IMR-90 (cell line): Measurements from ENCODE around the gene RHEX. TPM values are rescaled to one million over a fixed set of nuclear protein-coding genes. Genes with fewer than 3 reads are reported as not detected.
A peak's percentile ranks its signal among the peaks of the same experiment; 100 is the strongest.

Experiments
- ATAC-seq: fragments of 200-7000 bp; cut with Tn5 transposase; 2 replicates; pipeline ENCODE4 v1.9.1; 2020; ENCODE audit warnings: low read depth, mild to moderate bottlenecking, moderate library complexity
- BruUV-seq: library from RNA; stranded (reverse); fragments of 400-500 nt; replicated peaks from 2 replicates; lab custom pipeline; 2021; lab: Mats Ljungman, UMichigan
- CTCF ChIA-PET: fragments of 300-600 bp; formaldehyde crosslinking; extraction: SDS; loops from one replicate; lab custom pipeline; 2021; ENCODE audit warnings: antibody characterized with exemption; lab: Yijun Ruan, JAX
- POLR2A ChIA-PET: fragments of 300-600 bp; sonication (Branson Sonifier 250); formaldehyde crosslinking; loops from one replicate; lab custom pipeline; 2022; ENCODE audit warnings: antibody characterized with exemption; ENCODE audit not compliant: unreplicated experiment; lab: Charles Lee
- DNase-seq: peaks from one replicate; pipeline ENCODE4 v3.0.0; 2013
- H2AFZ ChIP-seq: replicated peaks from 2 replicates; pipeline ENCODE3; 2013; ENCODE audit warnings: low read length, mild to moderate bottlenecking; ENCODE audit not compliant: poor library complexity
- H2AK5ac ChIP-seq: 2 replicates; pipeline ENCODE4 v1.6.1; 2013; ENCODE audit warnings: low read depth, low read length, inconsistent platforms
- H2AK9ac ChIP-seq: replicated peaks from 2 replicates; pipeline ENCODE3; 2013; ENCODE audit warnings: mild to moderate bottlenecking, low read depth, low read length, moderate library complexity; ENCODE audit not compliant: poor library complexity
- H2BK120ac ChIP-seq: 2 replicates; pipeline ENCODE4 v1.6.1; 2013; ENCODE audit warnings: low read depth, low read length, inconsistent platforms
- H2BK15ac ChIP-seq: 3 replicates; pipeline ENCODE4 v1.6.1; 2013; ENCODE audit warnings: low read depth, low read length, inconsistent platforms
- H2BK20ac ChIP-seq: 2 replicates; pipeline ENCODE4 v1.6.1; 2013; ENCODE audit warnings: low read depth, mild to moderate bottlenecking, inconsistent platforms, low read length, moderate library complexity
- H2BK5ac ChIP-seq: 2 replicates; pipeline ENCODE4 v1.6.1; 2013; ENCODE audit warnings: mild to moderate bottlenecking, low read depth, low read length, inconsistent platforms; ENCODE audit not compliant: poor library complexity, severe bottlenecking
- H3K14ac ChIP-seq: replicated peaks from 2 replicates; pipeline ENCODE4 v1.6.1; 2013; ENCODE audit warnings: low read depth, low read length, inconsistent platforms
- H3K18ac ChIP-seq: 2 replicates; pipeline ENCODE4 v1.6.1; 2013; ENCODE audit warnings: low read depth, low read length, control low read depth
- H3K23ac ChIP-seq: 2 replicates; pipeline ENCODE4 v1.6.1; 2013; ENCODE audit warnings: low read depth, low read length, inconsistent platforms
- H3K27ac ChIP-seq: 2 replicates; pipeline ENCODE4 v1.5.1; 2013; ENCODE audit warnings: mild to moderate bottlenecking, control low read depth, low read length; ENCODE audit not compliant: insufficient read depth
- H3K27me3 ChIP-seq: 2 replicates; pipeline ENCODE4 v1.6.1; 2013; ENCODE audit warnings: low read length; ENCODE audit not compliant: control insufficient read depth, insufficient read depth
- H3K36me3 ChIP-seq: 2 replicates; pipeline ENCODE4 v1.6.1; 2013; ENCODE audit warnings: low read length, mixed read lengths; ENCODE audit not compliant: control insufficient read depth, insufficient read depth
- H3K4ac ChIP-seq: 2 replicates; pipeline ENCODE4 v1.6.1; 2013; ENCODE audit warnings: low read depth, low read length, inconsistent platforms
- H3K4me1 ChIP-seq: 2 replicates; pipeline ENCODE4 v1.6.1; 2013; ENCODE audit warnings: low read length, mixed read lengths; ENCODE audit not compliant: control insufficient read depth, insufficient read depth
- H3K4me2 ChIP-seq: 2 replicates; pipeline ENCODE4 v1.6.1; 2013; ENCODE audit warnings: low read depth, mild to moderate bottlenecking, control low read depth, low read length, moderate library complexity
- H3K4me3 ChIP-seq: 2 replicates; pipeline ENCODE4 v1.5.1; 2013; ENCODE audit warnings: low read depth, mild to moderate bottlenecking, control low read depth, low read length, moderate library complexity; ENCODE audit not compliant: insufficient read depth
- H3K56ac ChIP-seq: 2 replicates; pipeline ENCODE4 v1.6.1; 2013; ENCODE audit warnings: low read length, inconsistent platforms; ENCODE audit not compliant: insufficient read depth; ENCODE audit errors: extremely low read depth
- H3K79me1 ChIP-seq, 2 experiments: 2 replicates each; pipeline ENCODE4 v1.6.1; 2013; ENCODE audit warnings: low read length in 2 of 2, inconsistent platforms in 1 of 2, low read depth in 1 of 2
- H3K9ac ChIP-seq: 2 replicates; pipeline ENCODE4 v1.6.1; 2013; ENCODE audit warnings: low read depth, low read length, control low read depth
- H3K9me1 ChIP-seq: 2 replicates; pipeline ENCODE4 v1.6.1; 2013; ENCODE audit warnings: low read length, inconsistent platforms; ENCODE audit not compliant: insufficient read depth
- H3K9me3 ChIP-seq: 2 replicates; pipeline ENCODE4 v1.6.1; 2013; ENCODE audit warnings: low read length; ENCODE audit not compliant: control insufficient read depth, insufficient read depth
- H4K20me1 ChIP-seq: 2 replicates; pipeline ENCODE4 v1.6.1; 2013; ENCODE audit warnings: low read length, inconsistent platforms; ENCODE audit not compliant: insufficient read depth
- H4K5ac ChIP-seq: 2 replicates; pipeline ENCODE4 v1.6.1; 2013; ENCODE audit warnings: mild to moderate bottlenecking, low read depth, low read length, control low read depth
- H4K8ac ChIP-seq, 2 experiments: 2 replicates each; pipeline ENCODE4 v1.6.1; 2013; ENCODE audit warnings: low read depth in 2 of 2, low read length in 2 of 2, control low read depth in 1 of 2, inconsistent platforms in 1 of 2
- H4K91ac ChIP-seq: 2 replicates; pipeline ENCODE4 v1.6.1; 2013; ENCODE audit warnings: low read depth, low read length, inconsistent platforms; ENCODE audit not compliant: insufficient read depth
- BHLHE40 ChIP-seq: fragments of 150-350 bp; IDR thresholded peaks from 2 replicates; pipeline ENCODE4 v1.6.1; 2016; ENCODE audit warnings: mild to moderate bottlenecking, low read depth, low read length
- CEBPB ChIP-seq: IDR thresholded peaks from 2 replicates; pipeline ENCODE4 v1.6.1; 2012; ENCODE audit warnings: low read depth, low read length, improper control_type of control experiment
- CHD1 ChIP-seq: IDR thresholded peaks from 2 replicates; pipeline ENCODE4 v1.6.1; 2012; ENCODE audit warnings: low read depth, low read length, improper control_type of control experiment
- FOS ChIP-seq: fragments of 150-350 bp; IDR thresholded peaks from 2 replicates; pipeline ENCODE4 v1.6.1; 2016; ENCODE audit warnings: low read depth, low read length
- MAFK ChIP-seq: IDR thresholded peaks from 2 replicates; pipeline ENCODE4 v1.6.1; 2012; ENCODE audit warnings: low read depth, low read length, improper control_type of control experiment
- MAZ ChIP-seq: IDR thresholded peaks from 2 replicates; pipeline ENCODE4 v1.6.1; 2012; ENCODE audit warnings: low read depth, mild to moderate bottlenecking, low read length, improper control_type of control experiment, moderate library complexity, borderline replicate concordance
- MXI1 ChIP-seq: IDR thresholded peaks from 2 replicates; pipeline ENCODE4 v1.6.1; 2012; ENCODE audit warnings: low read depth, mild to moderate bottlenecking, low read length, moderate library complexity, borderline replicate concordance
- NFE2L2 ChIP-seq: fragments of 150-350 bp; IDR thresholded peaks from 2 replicates; pipeline ENCODE4 v1.6.1; 2016; ENCODE audit warnings: low read depth, mild to moderate bottlenecking, low read length
- POLR2A ChIP-seq: IDR thresholded peaks from 2 replicates; pipeline ENCODE4 v1.6.1; 2012; ENCODE audit warnings: mild to moderate bottlenecking, low read depth, low read length
- RAD21 ChIP-seq: IDR thresholded peaks from 2 replicates; pipeline ENCODE4 v1.6.1; 2012; ENCODE audit warnings: low read length, improper control_type of control experiment
- RCOR1 ChIP-seq: IDR thresholded peaks from 2 replicates; pipeline ENCODE4 v1.6.1; 2012; ENCODE audit warnings: mild to moderate bottlenecking, low read length, improper control_type of control experiment; ENCODE audit not compliant: insufficient replicate concordance
- RFX5 ChIP-seq: IDR thresholded peaks from 2 replicates; pipeline ENCODE4 v1.8.0; 2012; ENCODE audit warnings: low read depth, mild to moderate bottlenecking, low read length, moderate library complexity
- SMC3 ChIP-seq: fragments of 150-350 bp; IDR thresholded peaks from 2 replicates; pipeline ENCODE4 v1.6.1; 2016; ENCODE audit warnings: low read depth, mild to moderate bottlenecking, antibody characterized with exemption, low read length, moderate library complexity
- whole genome bisulfite sequencing, 2 experiments: methylation state at CpG; one replicate each; pipeline versions ENCODE4 v1.1.5 to v1.1.7; 2013; ENCODE audit warnings: missing lambda C conversion rate in 2 of 2; ENCODE audit not compliant: insufficient read length in 1 of 2; ENCODE audit errors: extremely low coverage in 2 of 2; 5-methylcytosine and 5-hydroxymethylcytosine counted together
- dilution Hi-C: fragments of 300-500 bp; cut with HindIII; formaldehyde crosslinking; loops from one replicate; pipeline ENCODE4 v1.14.3; 2018; ENCODE audit warnings: low sequenced_read_pairs; ENCODE audit not compliant: unreplicated experiment
- in situ Hi-C: fragments of 300-500 bp; cut with MboI; formaldehyde crosslinking; loops from 3 replicates; pipeline ENCODE4 v1.14.3; 2019; ENCODE audit warnings: low sequenced_read_pairs, inconsistent platforms, mixed read lengths
- intact Hi-C: fragments of 100-400 bp; cut with micrococcal nuclease; formaldehyde crosslinking; loops from 2 replicates; pipeline ENCODE4 v1.10.0; 2022
- polyA plus RNA-seq, 3 experiments: library from polyadenylated mRNA; depleted of rRNA; stranded (reverse); fragments of >200 nt; gene quantifications; 2 replicates each; pipeline ENCODE4 v1.2.3, GENCODE V29; 2012; ENCODE audit warnings: low replicate concordance in 1 of 3
- total RNA-seq: library from RNA; depleted of rRNA; stranded (reverse); fragments of >200 nt; gene quantifications from 2 replicates; pipeline ENCODE4 v1.2.3, GENCODE V29; 2012
- TF ChIP-seq, protein P1 (sequence below): conservative IDR thresholded peaks from 2 replicates; pipeline ENCODE4 v1.5.1; 2012; ENCODE audit warnings: mild to moderate bottlenecking, low read depth, low read length, improper control_type of control experiment
- TF ChIP-seq, protein P2 (sequence below): fragments of 150-350 bp; IDR thresholded peaks from 2 replicates; pipeline ENCODE4 v1.6.1; 2017; ENCODE audit warnings: mild to moderate bottlenecking, antibody characterized with exemption, low read length, low read depth
- TF ChIP-seq, protein P3 (sequence below): fragments of 150-350 bp; IDR thresholded peaks from 2 replicates; pipeline ENCODE4 v1.6.1; 2016; ENCODE audit warnings: low read depth, mild to moderate bottlenecking, low read length, moderate library complexity, borderline replicate concordance

The RHEX gene
- total and polyA plus RNA-seq, 2 of the 4 experiments (the other 2 are of a cell fraction) = not detected

DNA sequence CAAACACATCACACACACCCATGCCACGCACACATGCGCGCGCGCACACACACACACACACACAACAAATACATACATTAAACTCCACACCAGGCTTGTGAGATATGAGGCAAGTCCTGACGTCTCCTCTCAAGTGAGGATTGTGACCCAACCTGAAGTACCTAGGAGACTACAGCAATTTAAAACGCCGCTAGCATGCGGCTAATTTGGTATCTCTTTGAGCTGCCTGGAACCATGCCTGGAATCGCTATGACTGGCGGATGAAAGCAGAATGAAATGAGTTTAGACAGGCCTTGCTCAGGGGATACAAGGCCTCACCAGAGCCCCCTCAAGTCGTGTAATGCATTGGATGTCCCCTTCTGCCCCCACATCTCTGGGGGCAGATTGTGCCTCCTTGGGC lies 48.1 kb upstream of the RHEX start:
- no peak overlapping the region for H4K8ac ChIP-seq
- intact Hi-C loops (no loop called here), dilution Hi-C loops (no loop called here), in situ Hi-C loops (no loop called here)
- H2AK9ac ChIP-seq = no peak overlapping the region
- H3K4me1 ChIP-seq = peaks cover 23% of the 10 kb centered on the region
- no peak overlapping the region for H3K9ac ChIP-seq
- peak overlapping the region; percentile 93 for H2BK5ac ChIP-seq
- H2BK20ac ChIP-seq = no peak overlapping the region
- H3K9me1 ChIP-seq = peaks cover 19% of the 10 kb centered on the region
- no peak overlapping the region for H2BK120ac ChIP-seq
- H3K79me1 ChIP-seq = peaks cover 0 to 13% of the 10 kb centered on the region in 2 experiments; a peak in 2 of 4 replicates
- ChIA-PET CTCF (no interaction called here), POLR2A (no interaction called here)
- H3K36me3 ChIP-seq = no peaks in the 10 kb centered on the region
- H2AK5ac ChIP-seq = peak overlapping the region; percentile 99; the same call in 1 of the 2 replicates
- no peak overlapping the region for H3K4me3 ChIP-seq
- H3K4me2 ChIP-seq = no peak overlapping the region
- no peaks in the 10 kb centered on the region for H3K9me3 ChIP-seq
- H3K18ac ChIP-seq = no peak overlapping the region
- ATAC-seq = no peak
- no peak overlapping the region for H3K56ac ChIP-seq
- H3K4ac ChIP-seq = no peak overlapping the region
- no peak overlapping the region for H4K5ac ChIP-seq
- TF ChIP-seq RFX5 = no peak
- TF ChIP-seq SMC3 = no peak
- no peak for TF ChIP-seq NFE2L2
- TF ChIP-seq MAFK = no peak
- no peak for TF ChIP-seq POLR2A
- TF ChIP-seq FOS = no peak
- TF ChIP-seq, protein P1, sequence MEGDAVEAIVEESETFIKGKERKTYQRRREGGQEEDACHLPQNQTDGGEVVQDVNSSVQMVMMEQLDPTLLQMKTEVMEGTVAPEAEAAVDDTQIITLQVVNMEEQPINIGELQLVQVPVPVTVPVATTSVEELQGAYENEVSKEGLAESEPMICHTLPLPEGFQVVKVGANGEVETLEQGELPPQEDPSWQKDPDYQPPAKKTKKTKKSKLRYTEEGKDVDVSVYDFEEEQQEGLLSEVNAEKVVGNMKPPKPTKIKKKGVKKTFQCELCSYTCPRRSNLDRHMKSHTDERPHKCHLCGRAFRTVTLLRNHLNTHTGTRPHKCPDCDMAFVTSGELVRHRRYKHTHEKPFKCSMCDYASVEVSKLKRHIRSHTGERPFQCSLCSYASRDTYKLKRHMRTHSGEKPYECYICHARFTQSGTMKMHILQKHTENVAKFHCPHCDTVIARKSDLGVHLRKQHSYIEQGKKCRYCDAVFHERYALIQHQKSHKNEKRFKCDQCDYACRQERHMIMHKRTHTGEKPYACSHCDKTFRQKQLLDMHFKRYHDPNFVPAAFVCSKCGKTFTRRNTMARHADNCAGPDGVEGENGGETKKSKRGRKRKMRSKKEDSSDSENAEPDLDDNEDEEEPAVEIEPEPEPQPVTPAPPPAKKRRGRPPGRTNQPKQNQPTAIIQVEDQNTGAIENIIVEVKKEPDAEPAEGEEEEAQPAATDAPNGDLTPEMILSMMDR = no peak
- TF ChIP-seq, protein P2, sequence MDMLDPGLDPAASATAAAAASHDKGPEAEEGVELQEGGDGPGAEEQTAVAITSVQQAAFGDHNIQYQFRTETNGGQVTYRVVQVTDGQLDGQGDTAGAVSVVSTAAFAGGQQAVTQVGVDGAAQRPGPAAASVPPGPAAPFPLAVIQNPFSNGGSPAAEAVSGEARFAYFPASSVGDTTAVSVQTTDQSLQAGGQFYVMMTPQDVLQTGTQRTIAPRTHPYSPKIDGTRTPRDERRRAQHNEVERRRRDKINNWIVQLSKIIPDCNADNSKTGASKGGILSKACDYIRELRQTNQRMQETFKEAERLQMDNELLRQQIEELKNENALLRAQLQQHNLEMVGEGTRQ = no peak
- TF ChIP-seq CHD1 = no peak
- no peak for TF ChIP-seq MAZ
- no peak for TF ChIP-seq CEBPB
- TF ChIP-seq MXI1 = no peak
- no peak for TF ChIP-seq RAD21
- no peak for TF ChIP-seq BHLHE40
- TF ChIP-seq, protein P3, sequence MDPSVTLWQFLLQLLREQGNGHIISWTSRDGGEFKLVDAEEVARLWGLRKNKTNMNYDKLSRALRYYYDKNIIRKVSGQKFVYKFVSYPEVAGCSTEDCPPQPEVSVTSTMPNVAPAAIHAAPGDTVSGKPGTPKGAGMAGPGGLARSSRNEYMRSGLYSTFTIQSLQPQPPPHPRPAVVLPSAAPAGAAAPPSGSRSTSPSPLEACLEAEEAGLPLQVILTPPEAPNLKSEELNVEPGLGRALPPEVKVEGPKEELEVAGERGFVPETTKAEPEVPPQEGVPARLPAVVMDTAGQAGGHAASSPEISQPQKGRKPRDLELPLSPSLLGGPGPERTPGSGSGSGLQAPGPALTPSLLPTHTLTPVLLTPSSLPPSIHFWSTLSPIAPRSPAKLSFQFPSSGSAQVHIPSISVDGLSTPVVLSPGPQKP = no peak
- TF ChIP-seq RCOR1 = no peak
- BruUV-seq = no TSS peak
- no peak overlapping the region for H2AFZ ChIP-seq
- no peak overlapping the region for H3K23ac ChIP-seq
- H3K14ac ChIP-seq = 0 out of 2 replicates have a peak overlapping the region, but pooled peaks have one; percentile 32
- 100% methylated on average over 1 of the region's 12 CpGs; no CpG with 5 or more reads in 1 of the 2 experiments for WGBS, 2 experiments
- peak overlapping the region; percentile 83; the same call in 1 of the 3 replicates for H2BK15ac ChIP-seq
- DNase-seq = no peak
- H4K20me1 ChIP-seq = no peaks in the 10 kb centered on the region
- H3K27ac ChIP-seq = no peak overlapping the region
- H3K27me3 ChIP-seq = no peaks in the 10 kb centered on the region
- H4K91ac ChIP-seq = 0 out of 2 replicates have a peak overlapping the region, but pooled peaks have one; percentile 39
